HepG2 (cell line): ENCODE data around the gene SMIM30. TPM values are rescaled to one million over a fixed set of nuclear protein-coding genes. Genes with fewer than 3 reads are reported as not detected.
A peak's percentile ranks its signal among the peaks of the same experiment; 100 is the strongest.

Source experiments
- AFF4 ChIP-seq: sonication (generic); formaldehyde crosslinking; IDR thresholded peaks from 2 replicates; pipeline ENCODE4 v1.4.0; 2020; ENCODE audit warnings: missing genetic modification reagents
- ASH2L ChIP-seq: fragments of 300-600, 200-600 bp; sonication (generic); IDR thresholded peaks from 2 replicates; pipeline ENCODE4 v1.7.0; 2017; ENCODE audit warnings: low read depth, mild to moderate bottlenecking, moderate library complexity, mixed read lengths, low read length; ENCODE audit not compliant: insufficient read length
- FOXK1 ChIP-seq: sonication (generic); formaldehyde crosslinking; IDR thresholded peaks from 2 replicates; pipeline ENCODE4 v1.4.0; 2020; ENCODE audit warnings: low read depth, missing genetic modification reagents, borderline replicate concordance
- JDP2 ChIP-seq: sonication (generic); formaldehyde crosslinking; IDR thresholded peaks from 2 replicates; pipeline ENCODE4 v1.8.1; 2022; ENCODE audit warnings: missing genetic modification reagents, borderline replicate concordance
- LBX2 ChIP-seq: sonication (generic); formaldehyde crosslinking; IDR thresholded peaks from 2 replicates; pipeline ENCODE4 v1.5.0; 2020; ENCODE audit warnings: missing genetic modification reagents, mild to moderate bottlenecking, borderline replicate concordance
- MED1 ChIP-seq: sonication (generic); formaldehyde crosslinking; IDR thresholded peaks from 2 replicates; pipeline ENCODE4 v1.4.0; 2020; ENCODE audit warnings: missing genetic modification reagents
- MLX ChIP-seq: IDR thresholded peaks from 2 replicates; pipeline ENCODE4 v1.6.1; 2016
- MXI1 ChIP-seq: IDR thresholded peaks from 3 replicates; pipeline ENCODE4 v1.6.1; 2012; ENCODE audit warnings: low read depth, low read length, inconsistent platforms, borderline replicate concordance
- NPAS2 ChIP-seq: sonication (generic); formaldehyde crosslinking; IDR thresholded peaks from 2 replicates; pipeline ENCODE4 v1.8.0; 2022; ENCODE audit warnings: mild to moderate bottlenecking, missing genetic modification reagents, borderline replicate concordance
- ONECUT2 ChIP-seq: sonication (generic); formaldehyde crosslinking; IDR thresholded peaks from 2 replicates; pipeline ENCODE4 v1.4.0; 2020; ENCODE audit warnings: missing genetic modification reagents
- SKI ChIP-seq: fragments of 450-650 bp; IDR thresholded peaks from one replicate; pipeline ENCODE4 v1.6.1; 2018; ENCODE audit warnings: mild to moderate bottlenecking; ENCODE audit not compliant: partially characterized antibody
- SP5 ChIP-seq: IDR thresholded peaks from 2 replicates; pipeline ENCODE4 v1.6.1; 2016; ENCODE audit warnings: low read depth, borderline replicate concordance
- TEF ChIP-seq: sonication (generic); formaldehyde crosslinking; IDR thresholded peaks from 2 replicates; pipeline ENCODE4 v1.5.0; 2020; ENCODE audit warnings: missing genetic modification reagents
- ZBTB20 ChIP-seq: sonication (generic); formaldehyde crosslinking; IDR thresholded peaks from 2 replicates; pipeline ENCODE4 v1.8.1; 2023; ENCODE audit warnings: missing genetic modification reagents, low read depth, mild to moderate bottlenecking, borderline replicate concordance
- ZBTB44 ChIP-seq: sonication (generic); formaldehyde crosslinking; IDR thresholded peaks from 2 replicates; pipeline ENCODE4 v1.4.0; 2020; ENCODE audit warnings: missing genetic modification reagents
- ZNF317 ChIP-seq: sonication (generic); formaldehyde crosslinking; IDR thresholded peaks from 2 replicates; pipeline ENCODE4 v1.5.0; 2020; ENCODE audit warnings: mild to moderate bottlenecking, missing genetic modification reagents
- ZNF33A ChIP-seq: sonication (generic); formaldehyde crosslinking; IDR thresholded peaks from 2 replicates; pipeline ENCODE4 v1.5.1; 2020; ENCODE audit warnings: missing genetic modification reagents, mild to moderate bottlenecking, moderate library complexity, borderline replicate concordance
- ZNF558 ChIP-seq: sonication (generic); formaldehyde crosslinking; IDR thresholded peaks from 2 replicates; pipeline ENCODE4 v1.9.0; 2022; ENCODE audit warnings: mild to moderate bottlenecking, missing genetic modification reagents, borderline replicate concordance
- polyA plus RNA-seq, 8 experiments: library from polyadenylated mRNA; depleted of rRNA in 3 of 8; stranded (reverse) in 7 of 8; unstranded in 1 of 8; fragments of >200 nt; fragmentation: Illumina TruSeq in 4 of 8; extraction: Trizol in 4 of 8; gene quantifications; 2 replicates each; pipeline versions ENCODE4 v1.2.1 to v1.2.3, GENCODE V29; 2011 to 2016; ENCODE audit warnings: low read depth in 4 of 8, missing spikeins in 1 of 8, mixed read lengths in 1 of 8; ENCODE audit not compliant: insufficient read depth in 1 of 8
- total RNA-seq, 5 experiments: library from RNA; depleted of rRNA; stranded (reverse); fragments of >200 nt; fragmentation: Illumina TruSeq; extraction: Trizol; gene quantifications; 2 replicates each; pipeline ENCODE4 v1.2.3, GENCODE V29; 2016; ENCODE audit warnings: low read depth in 1 of 5

SMIM30 gene
- total and polyA plus RNA-seq, 2 of the 13 experiments (the other 11 are each of a cell fraction or from before 2014, with no cell fraction given) = 23.5 to 25.2 TPM

GRCh38 chr7:113118074-113118959 is at the start of gene SMIM30 (continued):
- TF ChIP-seq FOXK1 (CRISPR knock-in tag) (no peak), AFF4 (no peak), ZNF33A (CRISPR knock-in tag) (no peak), ZBTB44 (CRISPR knock-in tag) (no peak), NPAS2 (CRISPR knock-in tag) (no peak), SP5 (CRISPR knock-in tag) (peak; percentile 47; the same call in 1 of the 2 replicates), ZNF317 (CRISPR knock-in tag) (0 out of 2 replicates have a peak, but pooled peaks have one; percentile 44), ZBTB20 (CRISPR knock-in tag) (no peak; the same call in 1 of the 2 replicates), SKI (no peak), ZNF558 (no peak), ASH2L (no peak), MXI1 (no peak), MED1 (CRISPR knock-in tag) (0 out of 2 replicates have a peak, but pooled peaks have one; percentile 33), JDP2 (CRISPR knock-in tag) (no peak), LBX2 (CRISPR knock-in tag) (no peak), ONECUT2 (no peak), MLX (CRISPR knock-in tag) (no peak), TEF (no peak)
